Left forelimb (tissue), 1 donor: ENCODE measurements around the gene TRIM44.
"Not testable (repeated sequence)": the region's sequence is repeated elsewhere in the genome, so short reads cannot be mapped to it uniquely, and the experiment has no call there.

Source experiments
- DNase-seq: peaks from one replicate; pipeline ENCODE4 v3.0.0-alpha.2; 2018; ENCODE audit warnings: low spot score

Gene TRIM44

GRCh38 chr11:35672608-35673007 is 10.0 kb downstream of the TRIM44 start:
- DNase-seq: no peak

- no peak for DNase-seq
Measured at GRCh38 chr11:35675901-35676610, 13.5 kb downstream of the TRIM44 start.

GRCh38 chr11:35676611-35676965 is 14.0 kb downstream of the TRIM44 start:
- no peak for DNase-seq

GRCh38 chr11:35677904-35678303 is 15.3 kb downstream of the TRIM44 start:
- DNase-seq: no peak

GRCh38 chr11:35678471-35678870 is 15.9 kb downstream of the TRIM44 start:
- no peak for DNase-seq

- DNase-seq: no peak
Measured at GRCh38 chr11:35678975-35679374, 16.4 kb downstream of the TRIM44 start.

GRCh38 chr11:35680506-35680905 is 17.9 kb downstream of the TRIM44 start:
- no peak for DNase-seq

- no peak for DNase-seq
Measured at GRCh38 chr11:35681163-35681767, 18.7 kb downstream of the TRIM44 start.

- DNase-seq: no peak
Measured at GRCh38 chr11:35682230-35683173, 19.9 kb downstream of the TRIM44 start.

DNA sequence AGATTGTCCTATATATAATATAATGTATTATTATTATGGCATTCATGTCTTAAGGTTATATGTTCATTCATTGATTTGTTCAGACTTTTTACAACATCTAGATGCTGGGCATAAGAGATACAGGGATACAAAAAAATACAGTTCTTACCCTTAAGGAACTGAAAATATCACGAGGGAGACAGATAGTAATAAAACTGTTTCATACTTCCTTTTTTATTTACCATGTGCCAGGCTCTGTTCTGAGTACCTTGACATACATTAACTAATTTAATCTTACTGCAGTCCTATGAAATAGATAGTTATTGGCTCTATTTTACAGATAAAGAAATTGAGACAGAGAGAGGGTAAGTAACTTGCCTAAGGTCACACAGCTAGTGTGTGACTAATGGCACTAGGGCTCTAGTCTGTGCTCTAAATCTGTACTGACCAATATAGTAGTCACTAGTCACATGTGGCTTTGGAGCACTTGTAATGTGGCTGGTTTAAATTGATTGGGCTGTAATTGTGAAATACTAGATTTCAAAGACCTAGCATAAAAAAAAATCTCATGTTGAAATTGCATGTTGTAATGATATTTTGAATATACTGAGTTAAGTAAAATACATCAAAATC is 21.3 kb downstream of the TRIM44 start:
- no peak for DNase-seq

- DNase-seq: no peak
Measured at GRCh38 chr11:35688023-35688422, 25.4 kb downstream of the TRIM44 start.

- no peak for DNase-seq
Measured at GRCh38 chr11:35689081-35689996, 26.8 kb downstream of the TRIM44 start.

- no peak for DNase-seq
Measured at GRCh38 chr11:35702126-35702525, 39.6 kb downstream of the TRIM44 start.

DNA sequence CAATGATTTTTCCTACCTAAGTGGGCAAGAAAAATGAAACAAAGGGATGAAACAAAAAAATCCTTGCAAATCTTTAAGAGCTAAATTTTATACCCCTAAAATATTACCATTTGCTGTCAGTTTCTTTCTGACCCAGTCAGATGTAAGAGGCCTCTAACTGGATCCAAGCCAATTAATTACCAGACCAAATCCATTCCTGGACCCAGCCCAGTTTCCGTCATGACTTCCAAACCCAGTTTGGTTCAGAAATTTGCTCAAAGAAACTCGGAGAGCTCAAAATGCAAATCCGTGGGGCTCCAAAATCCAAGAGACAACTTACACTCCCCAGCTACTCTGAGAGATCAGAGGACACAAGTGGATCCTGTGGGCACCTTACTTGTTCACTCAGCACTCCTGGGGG is 46.8 kb downstream of the TRIM44 start:
- DNase-seq: no peak

GRCh38 chr11:35711173-35711910 is 48.8 kb downstream of the TRIM44 start:
- DNase-seq: no peak

DNA sequence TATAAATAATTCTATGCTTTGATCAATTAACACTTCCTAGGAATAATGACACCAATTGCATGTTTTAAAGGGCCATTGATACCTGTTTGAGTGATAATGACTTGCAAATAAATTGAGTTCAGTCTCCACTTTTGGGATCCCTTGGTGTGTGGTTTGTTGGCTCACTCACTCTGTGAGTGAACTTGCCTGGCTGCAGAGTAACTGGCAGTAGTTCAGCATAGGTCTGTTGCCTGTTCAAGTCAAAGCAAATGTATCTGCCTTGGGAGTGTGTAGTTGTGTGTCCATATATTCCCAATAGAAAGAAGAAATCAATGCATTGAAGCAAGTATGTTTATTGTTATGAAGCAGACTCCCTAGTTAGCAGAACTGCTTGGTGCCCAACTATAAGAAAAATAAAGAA is 49.3 kb downstream of the TRIM44 start:
- no peak for DNase-seq

DNA sequence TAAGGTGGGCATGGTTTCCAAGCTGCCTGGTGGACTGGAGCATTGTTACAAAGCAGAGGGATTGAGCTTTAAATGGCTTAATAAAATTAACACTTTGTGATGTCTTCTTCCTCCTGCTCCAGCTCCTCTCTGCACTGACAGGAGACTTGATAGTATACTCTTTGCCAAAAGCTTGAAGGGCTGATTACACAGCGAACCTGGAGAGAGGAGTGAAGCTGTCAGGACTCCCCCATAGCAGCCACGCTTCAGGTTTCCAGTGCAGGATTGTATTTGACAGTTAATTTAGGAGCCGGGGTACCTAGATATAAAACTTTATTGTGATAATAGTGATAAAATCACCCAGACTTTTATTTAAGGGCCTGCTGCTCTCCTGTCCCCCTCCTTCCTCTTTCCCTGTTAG is 50.0 kb downstream of the TRIM44 start:
- no peak for DNase-seq

DNA sequence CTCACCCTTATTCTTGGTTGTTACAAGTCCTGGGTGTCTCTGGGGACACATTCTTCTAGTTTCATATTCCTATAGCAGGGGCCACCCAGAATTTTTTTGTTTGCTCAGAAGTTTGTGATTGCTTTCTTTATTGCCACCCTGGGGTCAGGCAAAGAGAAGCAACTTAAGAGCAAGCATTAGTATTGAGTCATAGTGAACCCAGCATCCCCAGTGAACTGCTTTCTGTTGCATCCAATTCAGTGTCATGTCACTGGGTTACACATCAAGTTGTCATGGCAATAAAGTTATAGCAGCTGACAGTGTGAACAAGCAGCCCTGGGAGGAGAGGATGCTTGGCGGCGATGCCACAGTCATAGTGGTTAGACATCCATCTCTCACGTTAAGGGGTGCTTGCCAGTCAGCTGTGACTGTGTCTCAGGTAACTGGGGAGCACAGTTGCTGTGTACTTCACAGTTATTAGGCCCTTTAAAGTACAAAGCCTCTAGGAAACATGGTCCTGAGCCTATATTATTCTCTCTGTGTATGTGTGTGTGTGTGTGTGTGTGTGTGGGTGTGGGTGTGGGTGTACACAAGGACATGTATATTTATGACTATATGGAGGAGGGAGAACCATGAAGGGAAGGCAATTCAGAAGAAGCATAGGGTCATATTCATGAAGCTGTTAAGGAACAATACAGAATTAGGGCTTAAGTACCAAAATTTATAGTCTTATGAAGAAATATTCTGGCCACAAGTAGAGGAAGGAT is 52.5 kb downstream of the TRIM44 start:
- no peak for DNase-seq

DNA sequence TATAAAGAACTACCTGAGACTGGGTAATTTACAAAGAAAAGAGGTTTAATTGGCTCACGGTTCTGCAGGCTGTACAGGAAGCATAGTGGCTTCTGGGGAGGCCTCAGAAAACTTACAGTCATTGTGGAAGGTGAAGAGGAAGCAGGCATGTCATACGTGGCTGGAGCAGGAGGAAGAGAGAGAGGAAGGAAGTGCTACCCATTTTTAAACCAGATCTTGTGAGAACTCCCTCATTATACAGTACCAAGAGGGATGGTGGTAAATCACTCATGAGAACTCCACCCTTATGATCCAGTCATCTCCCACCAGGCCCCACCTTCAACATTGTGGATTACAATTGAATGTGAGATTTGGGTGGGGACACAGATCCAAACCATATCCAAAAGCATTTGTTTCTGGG is 53.1 kb downstream of the TRIM44 start:
- DNase-seq: not testable (repeated sequence)

DNA sequence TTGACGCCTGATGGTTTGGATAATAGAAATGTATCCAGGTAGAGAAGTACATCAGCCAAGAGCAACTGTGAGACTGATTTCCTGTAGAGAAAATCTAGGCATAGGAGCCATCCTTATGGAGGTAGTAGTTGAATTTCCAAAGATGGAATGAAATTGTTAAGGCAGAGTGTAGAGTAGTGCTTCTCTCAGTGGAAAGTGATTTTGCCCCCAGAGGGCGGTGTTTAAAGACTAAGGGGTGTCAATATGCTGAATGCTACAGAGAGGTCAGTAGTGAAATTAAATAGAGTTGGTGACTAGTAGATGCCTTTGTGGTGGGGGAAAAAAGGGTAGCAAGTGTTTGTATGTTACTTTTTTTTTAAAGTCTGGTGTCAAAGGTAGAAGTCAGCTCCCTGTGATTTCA is 54.5 kb downstream of the TRIM44 start:
- DNase-seq: no peak
